ENCODE results near the gene C16orf86. TPM values are rescaled to one million over a fixed set of nuclear protein-coding genes. Genes with fewer than 3 reads are reported as not detected.

Gene C16orf86
- total RNA-seq, 1 donor from 2014 or later: 2.6 TPM

DNA sequence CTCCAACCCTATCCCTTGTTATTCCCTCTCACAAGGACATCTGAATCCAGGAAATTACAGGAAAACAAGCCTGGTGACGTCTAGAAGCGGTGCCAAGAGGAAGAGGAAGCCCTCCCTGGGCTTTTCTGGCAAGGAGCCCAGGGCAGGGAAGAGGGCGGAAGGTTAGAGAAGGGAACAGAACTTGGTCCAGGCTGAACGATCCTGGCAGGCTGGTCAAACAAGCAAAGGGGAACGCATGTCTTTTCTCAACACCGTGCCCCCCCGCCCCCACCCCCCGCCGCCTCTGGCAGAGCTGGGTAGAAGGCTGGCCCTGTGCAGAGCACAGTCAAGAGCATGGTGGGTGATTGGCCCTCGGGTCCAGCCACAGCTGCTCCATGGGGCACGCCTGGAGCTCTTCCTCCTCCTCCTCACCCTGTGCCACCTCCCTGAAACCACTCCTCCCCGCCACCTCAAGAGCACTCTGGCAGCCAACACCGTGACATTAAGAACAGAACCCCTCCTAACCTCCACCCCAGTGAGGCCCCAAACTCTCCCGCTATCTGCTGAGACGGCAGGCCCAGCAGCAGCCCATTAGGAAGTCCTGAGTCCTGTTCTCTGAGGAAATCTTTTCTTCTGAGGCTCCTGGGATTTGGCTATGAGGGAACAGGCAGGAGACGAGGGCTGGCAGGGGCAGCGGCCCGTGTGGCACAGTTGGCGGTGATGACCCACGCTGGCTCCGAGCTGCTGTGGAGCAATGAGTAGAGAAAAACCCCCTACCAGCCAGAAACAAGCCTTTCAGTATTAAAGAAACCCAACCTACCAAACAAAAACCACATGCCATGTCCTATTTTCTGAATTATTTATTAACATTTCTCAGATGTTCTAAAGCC is 7.3 kb downstream of the C16orf86 start:
- TF ChIP-seq, protein P1, sequence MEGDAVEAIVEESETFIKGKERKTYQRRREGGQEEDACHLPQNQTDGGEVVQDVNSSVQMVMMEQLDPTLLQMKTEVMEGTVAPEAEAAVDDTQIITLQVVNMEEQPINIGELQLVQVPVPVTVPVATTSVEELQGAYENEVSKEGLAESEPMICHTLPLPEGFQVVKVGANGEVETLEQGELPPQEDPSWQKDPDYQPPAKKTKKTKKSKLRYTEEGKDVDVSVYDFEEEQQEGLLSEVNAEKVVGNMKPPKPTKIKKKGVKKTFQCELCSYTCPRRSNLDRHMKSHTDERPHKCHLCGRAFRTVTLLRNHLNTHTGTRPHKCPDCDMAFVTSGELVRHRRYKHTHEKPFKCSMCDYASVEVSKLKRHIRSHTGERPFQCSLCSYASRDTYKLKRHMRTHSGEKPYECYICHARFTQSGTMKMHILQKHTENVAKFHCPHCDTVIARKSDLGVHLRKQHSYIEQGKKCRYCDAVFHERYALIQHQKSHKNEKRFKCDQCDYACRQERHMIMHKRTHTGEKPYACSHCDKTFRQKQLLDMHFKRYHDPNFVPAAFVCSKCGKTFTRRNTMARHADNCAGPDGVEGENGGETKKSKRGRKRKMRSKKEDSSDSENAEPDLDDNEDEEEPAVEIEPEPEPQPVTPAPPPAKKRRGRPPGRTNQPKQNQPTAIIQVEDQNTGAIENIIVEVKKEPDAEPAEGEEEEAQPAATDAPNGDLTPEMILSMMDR (IDR thresholded peaks at IDR 0.05; ENCODE audit: unreplicated experiment): no peak
- Mint-ChIP-seq H3K9me3 (ENCODE audit: low read depth) (no peaks in the 10 kb centered on the region), H3K36me3 (ENCODE audit: insufficient read depth) (no peaks in the 10 kb centered on the region), H3K27me3 (no peaks in the 10 kb centered on the region), H3K27ac (no peak overlapping the region), H3K4me3 (ENCODE audit: low read depth) (no peak overlapping the region), H3K4me1 (ENCODE audit: low read depth) (no peaks in the 10 kb centered on the region)
- DNase-seq (ENCODE audit: low spot score, unreplicated experiment): no peak

DNA sequence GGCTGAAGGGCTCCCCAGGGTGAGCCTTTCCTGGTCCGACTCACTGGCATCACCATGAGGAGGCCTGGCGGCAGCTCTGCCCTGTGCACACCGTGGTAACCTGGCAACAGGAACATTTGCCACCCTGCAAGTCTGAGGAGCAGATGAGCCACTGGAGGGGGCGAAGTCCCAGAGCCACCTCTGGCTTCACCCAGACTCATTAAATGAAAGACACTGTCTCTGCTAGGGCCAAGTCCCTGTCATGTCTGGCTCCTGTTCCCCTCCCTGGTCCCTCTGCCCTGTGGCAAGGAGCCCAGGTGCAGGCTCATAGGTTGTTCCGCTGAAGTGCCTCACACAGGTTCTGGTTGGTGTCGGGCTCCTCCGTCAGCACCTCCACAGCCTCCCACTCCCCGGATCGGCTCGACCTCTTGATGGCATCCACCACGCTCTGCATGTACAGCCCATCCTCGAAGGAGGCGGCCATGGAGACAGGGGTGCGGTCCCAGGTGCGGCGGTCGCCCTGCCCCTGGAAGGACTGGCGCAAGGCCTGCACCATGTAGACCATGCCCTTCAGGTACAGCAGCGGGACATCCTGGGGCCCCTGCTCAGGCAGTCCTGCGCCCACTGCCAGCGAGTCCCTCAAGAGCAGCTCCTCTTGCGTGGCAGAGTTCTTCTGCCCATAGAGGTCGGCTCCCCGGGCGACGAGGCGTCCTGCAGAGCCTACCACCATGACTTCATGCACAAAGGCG is 8.4 kb downstream of the C16orf86 start:
- Mint-ChIP-seq H3K27me3 (no peaks in the 10 kb centered on the region), H3K4me1 (ENCODE audit: low read depth) (no peaks in the 10 kb centered on the region), H3K4me3 (ENCODE audit: low read depth) (no peak overlapping the region), H3K9me3 (ENCODE audit: low read depth) (no peaks in the 10 kb centered on the region), H3K27ac (no peak overlapping the region), H3K36me3 (ENCODE audit: insufficient read depth) (no peaks in the 10 kb centered on the region)
- TF ChIP-seq, protein P1 (IDR thresholded peaks at IDR 0.05; ENCODE audit: unreplicated experiment): no peak
- DNase-seq (ENCODE audit: low spot score, unreplicated experiment): no peak

DNA sequence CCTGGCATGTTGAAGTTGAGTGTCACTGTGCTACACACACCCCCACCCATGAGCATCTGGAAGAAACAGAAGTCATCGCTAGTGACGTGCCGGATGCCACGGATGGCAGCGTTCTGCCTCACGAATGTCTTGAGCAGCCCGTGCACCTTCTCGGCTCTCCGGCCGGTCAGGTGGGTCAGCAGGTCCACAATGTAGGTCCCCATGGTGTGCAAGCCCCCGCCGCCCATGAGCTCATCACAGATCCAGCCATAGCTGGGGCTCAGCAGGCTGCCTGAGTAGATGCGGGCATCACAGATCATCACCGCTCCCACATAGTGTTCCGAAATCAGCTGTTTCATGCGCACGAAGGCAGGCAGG is 8.9 kb downstream of the C16orf86 start:
- TF ChIP-seq, protein P1 (IDR thresholded peaks at IDR 0.05; ENCODE audit: unreplicated experiment): no peak
- Mint-ChIP-seq H3K27ac (no peak overlapping the region), H3K4me3 (ENCODE audit: low read depth) (no peak overlapping the region)

DNA sequence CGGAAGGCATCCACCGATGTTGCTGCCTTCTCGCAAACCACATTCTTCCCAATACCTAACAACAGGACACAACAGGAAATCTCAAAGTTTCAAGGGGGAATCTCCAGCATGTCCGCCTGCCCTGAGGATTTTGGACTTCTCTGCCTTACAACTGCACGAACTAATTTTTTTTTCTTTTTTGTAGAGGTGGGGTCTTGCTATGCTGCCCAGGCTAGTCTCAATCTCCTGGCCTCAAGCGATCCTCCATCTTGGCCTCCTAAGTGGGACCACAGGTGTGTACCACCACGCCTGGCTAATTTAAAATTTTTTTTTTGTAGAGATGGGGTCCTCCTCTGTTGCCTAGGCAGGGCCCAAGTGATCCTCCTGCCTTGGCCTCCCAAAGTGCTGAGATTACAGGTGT is 9.4 kb downstream of the C16orf86 start:
- DNase-seq (ENCODE audit: low spot score, unreplicated experiment): no peak
- no peak overlapping the region for H3K4me3 Mint-ChIP-seq (ENCODE audit: low read depth)
- TF ChIP-seq, protein P1 (IDR thresholded peaks at IDR 0.05; ENCODE audit: unreplicated experiment): no peak
- no peaks in the 10 kb centered on the region for H3K27me3 Mint-ChIP-seq
- H3K9me3 Mint-ChIP-seq (ENCODE audit: low read depth): no peaks in the 10 kb centered on the region
- H3K36me3 Mint-ChIP-seq (ENCODE audit: insufficient read depth): no peaks in the 10 kb centered on the region
- no peaks in the 10 kb centered on the region for H3K4me1 Mint-ChIP-seq (ENCODE audit: low read depth)
- no peak overlapping the region for H3K27ac Mint-ChIP-seq

More for the DNA sequence above, 8.9 kb downstream of the C16orf86 start:
- H3K36me3 Mint-ChIP-seq (ENCODE audit: insufficient read depth): no peaks in the 10 kb centered on the region
- no peaks in the 10 kb centered on the region for H3K4me1 Mint-ChIP-seq (ENCODE audit: low read depth)
- H3K9me3 Mint-ChIP-seq (ENCODE audit: low read depth): no peaks in the 10 kb centered on the region
- no peak for DNase-seq (ENCODE audit: low spot score, unreplicated experiment)
- H3K27me3 Mint-ChIP-seq: no peaks in the 10 kb centered on the region

DNA sequence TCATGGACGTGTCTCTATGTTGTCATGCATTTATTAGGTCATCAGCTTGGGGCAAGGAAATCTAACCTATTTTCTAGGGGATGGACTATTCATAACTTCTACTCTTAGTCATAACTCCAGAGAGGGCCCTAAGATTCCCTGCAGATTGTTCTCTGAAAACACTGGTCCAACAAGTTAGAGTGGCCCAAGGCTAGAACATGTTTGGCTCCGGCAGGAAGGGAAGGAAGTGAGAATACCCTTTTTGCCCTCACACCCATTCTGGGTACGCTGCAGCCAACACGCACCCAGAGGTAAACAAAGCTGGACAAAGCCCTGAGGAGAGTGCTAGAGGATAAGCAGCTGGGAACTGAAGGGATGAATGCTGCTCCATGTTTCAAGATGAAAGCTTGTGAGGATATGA is 9.9 kb downstream of the C16orf86 start:
- TF ChIP-seq, protein P1 (IDR thresholded peaks at IDR 0.05; ENCODE audit: unreplicated experiment): no peak
- no peak for DNase-seq (ENCODE audit: low spot score, unreplicated experiment)
- Mint-ChIP-seq H3K9me3 (ENCODE audit: low read depth) (no peaks in the 10 kb centered on the region), H3K36me3 (ENCODE audit: insufficient read depth) (no peaks in the 10 kb centered on the region), H3K27ac (no peak overlapping the region), H3K27me3 (no peaks in the 10 kb centered on the region), H3K4me3 (ENCODE audit: low read depth) (no peak overlapping the region), H3K4me1 (ENCODE audit: low read depth) (no peaks in the 10 kb centered on the region)

Data from progenitor cell of endocrine pancreas (in vitro differentiated cells).